Measurements from ENCODE around the gene DHX29.

DHX29 gene

DNA sequence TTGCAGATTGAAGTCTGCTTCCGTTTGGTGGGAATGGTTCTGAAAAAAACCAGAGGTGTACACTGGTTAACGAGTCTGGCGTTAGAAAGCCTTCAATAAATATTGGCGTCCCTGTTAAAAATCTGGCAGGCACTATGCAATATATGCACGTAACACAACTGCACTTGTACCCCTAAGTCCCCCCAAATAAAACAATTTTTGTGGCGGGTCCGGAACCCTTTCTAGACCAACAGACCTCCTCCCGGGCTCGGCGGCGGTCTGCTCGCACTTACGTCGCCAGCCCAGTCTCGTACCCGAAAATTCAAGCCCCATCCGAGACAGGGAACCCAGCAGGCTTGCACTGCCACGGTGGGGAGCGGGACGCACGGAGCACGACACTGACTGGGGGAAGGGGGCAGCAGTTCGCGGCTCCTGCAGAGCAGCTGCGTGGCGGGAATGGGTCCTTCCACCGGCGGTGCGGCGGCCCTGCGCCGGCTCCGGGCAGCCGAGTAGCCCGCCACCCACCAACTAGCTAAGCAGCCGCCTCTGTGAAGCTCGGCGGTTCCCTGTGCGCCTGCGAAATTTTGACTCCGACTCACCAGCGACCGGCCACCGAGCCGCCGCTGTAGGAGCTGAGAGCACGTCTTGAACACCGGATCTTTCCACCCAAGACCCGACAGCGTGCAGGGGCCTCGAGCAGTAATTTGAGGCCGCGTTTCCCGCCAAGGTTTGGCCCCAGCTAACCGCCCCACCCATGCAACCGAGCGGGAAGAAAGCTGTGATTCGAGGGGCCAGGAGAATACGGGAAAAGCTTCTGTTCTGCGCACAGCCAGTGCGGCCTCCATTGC, 84.3 kb downstream of the DHX29 start:
- H3K9me3 ChIP-seq (ENCODE audit: control insufficient read depth, low read length): no peaks in the 10 kb centered on the region
- H3K27me3 ChIP-seq (ENCODE audit: control insufficient read depth, insufficient read depth, low read length): no peaks in the 10 kb centered on the region
- no peak overlapping the region for H2AFZ ChIP-seq
- no peaks in the 10 kb centered on the region for H3K36me3 ChIP-seq (ENCODE audit: control insufficient read depth, insufficient read depth, low read length)
- peaks cover 14% of the 10 kb centered on the region for H3K4me1 ChIP-seq
- no peak overlapping the region for H3K4me2 ChIP-seq (ENCODE audit: low read length)
- H3K4me3 ChIP-seq (ENCODE audit: low read depth, low read length): no peak overlapping the region
- H3K9ac ChIP-seq: no peak overlapping the region
- TF ChIP-seq, protein P1, sequence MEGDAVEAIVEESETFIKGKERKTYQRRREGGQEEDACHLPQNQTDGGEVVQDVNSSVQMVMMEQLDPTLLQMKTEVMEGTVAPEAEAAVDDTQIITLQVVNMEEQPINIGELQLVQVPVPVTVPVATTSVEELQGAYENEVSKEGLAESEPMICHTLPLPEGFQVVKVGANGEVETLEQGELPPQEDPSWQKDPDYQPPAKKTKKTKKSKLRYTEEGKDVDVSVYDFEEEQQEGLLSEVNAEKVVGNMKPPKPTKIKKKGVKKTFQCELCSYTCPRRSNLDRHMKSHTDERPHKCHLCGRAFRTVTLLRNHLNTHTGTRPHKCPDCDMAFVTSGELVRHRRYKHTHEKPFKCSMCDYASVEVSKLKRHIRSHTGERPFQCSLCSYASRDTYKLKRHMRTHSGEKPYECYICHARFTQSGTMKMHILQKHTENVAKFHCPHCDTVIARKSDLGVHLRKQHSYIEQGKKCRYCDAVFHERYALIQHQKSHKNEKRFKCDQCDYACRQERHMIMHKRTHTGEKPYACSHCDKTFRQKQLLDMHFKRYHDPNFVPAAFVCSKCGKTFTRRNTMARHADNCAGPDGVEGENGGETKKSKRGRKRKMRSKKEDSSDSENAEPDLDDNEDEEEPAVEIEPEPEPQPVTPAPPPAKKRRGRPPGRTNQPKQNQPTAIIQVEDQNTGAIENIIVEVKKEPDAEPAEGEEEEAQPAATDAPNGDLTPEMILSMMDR (IDR thresholded peaks at IDR 0.05): no peak
- no peaks in the 10 kb centered on the region for H3K79me2 ChIP-seq
- no peak overlapping the region for H3K27ac ChIP-seq

- H3K79me2 ChIP-seq: no peaks in the 10 kb centered on the region
- H3K4me3 ChIP-seq (ENCODE audit: low read depth, low read length): no peak overlapping the region
- H3K36me3 ChIP-seq (ENCODE audit: control insufficient read depth, insufficient read depth, low read length): no peaks in the 10 kb centered on the region
- no peak overlapping the region for H2AFZ ChIP-seq
- TF ChIP-seq, protein P1 (IDR thresholded peaks at IDR 0.05): no peak
- no peaks in the 10 kb centered on the region for H3K27me3 ChIP-seq (ENCODE audit: control insufficient read depth, insufficient read depth, low read length)
- no peaks in the 10 kb centered on the region for H3K9me3 ChIP-seq (ENCODE audit: control insufficient read depth, low read length)
- H3K4me1 ChIP-seq: peaks cover 17% of the 10 kb centered on the region
- no peak overlapping the region for H3K4me2 ChIP-seq (ENCODE audit: low read length)
- H3K9ac ChIP-seq: no peak overlapping the region
- no peak overlapping the region for H3K27ac ChIP-seq
Observed at GRCh38 chr5:55222092-55222984, 85.2 kb downstream of the DHX29 start.

DNA sequence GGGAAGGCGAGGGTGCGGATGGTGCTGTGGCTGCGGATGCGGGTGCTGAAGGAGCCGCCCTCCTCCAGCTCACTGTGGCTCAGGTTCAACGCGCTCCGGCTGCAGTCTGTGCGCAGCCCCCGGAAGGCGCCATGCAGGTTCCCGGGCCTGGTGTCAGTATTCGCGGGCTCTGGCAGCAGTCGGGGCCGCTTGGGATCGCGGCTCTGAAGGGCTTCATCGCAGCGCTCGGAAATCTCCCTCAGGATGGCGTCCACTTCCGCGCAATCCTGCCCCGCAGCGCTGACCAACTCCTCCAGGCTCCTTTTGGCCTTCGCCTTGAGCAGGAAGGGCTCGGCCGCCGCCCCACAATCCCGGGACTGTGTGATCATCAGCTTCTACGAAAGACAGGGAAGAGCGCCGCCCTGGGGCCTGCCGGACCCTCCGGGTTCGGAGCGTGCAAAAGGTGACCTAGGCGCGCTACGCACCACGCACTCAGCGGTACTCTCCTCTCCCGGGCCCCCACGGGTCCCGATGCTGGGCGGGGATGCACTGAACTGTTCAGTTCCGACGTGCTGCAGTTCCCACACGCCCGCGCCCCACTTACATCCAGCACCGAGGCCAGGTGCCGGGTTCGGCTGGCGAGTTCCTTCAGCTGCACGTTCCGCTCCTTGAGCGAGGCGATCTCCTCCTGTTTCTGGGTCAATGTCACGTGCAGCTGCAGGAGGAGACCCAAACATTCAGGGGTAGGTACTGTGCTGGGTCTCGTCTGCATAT, 86.9 kb downstream of the DHX29 start:
- Histone ChIP-seq H3K27ac (peak overlapping the region; percentile 93), H3K4me3 (ENCODE audit: low read depth, low read length) (peak overlapping the region; percentile 60), H3K9ac (peak overlapping the region; percentile 5), H3K79me2 (no peaks in the 10 kb centered on the region), H3K36me3 (ENCODE audit: control insufficient read depth, insufficient read depth, low read length) (no peaks in the 10 kb centered on the region), H2AFZ (peak overlapping the region; percentile 89), H3K27me3 (ENCODE audit: control insufficient read depth, insufficient read depth, low read length) (no peaks in the 10 kb centered on the region), H3K4me2 (ENCODE audit: low read length) (peak overlapping the region; percentile 85), H3K9me3 (ENCODE audit: control insufficient read depth, low read length) (no peaks in the 10 kb centered on the region), H3K4me1 (peaks cover 17% of the 10 kb centered on the region)
- TF ChIP-seq, protein P1 (IDR thresholded peaks at IDR 0.05): peak; percentile 30

GRCh38 chr5:55219770-55220169, 87.7 kb downstream of the DHX29 start:
- Histone ChIP-seq H3K27me3 (ENCODE audit: control insufficient read depth, insufficient read depth, low read length) (no peaks in the 10 kb centered on the region), H3K4me1 (peaks cover 17% of the 10 kb centered on the region), H3K9me3 (ENCODE audit: control insufficient read depth, low read length) (no peaks in the 10 kb centered on the region), H2AFZ (peak overlapping the region; percentile 89), H3K9ac (no peak overlapping the region), H3K4me3 (ENCODE audit: low read depth, low read length) (peak overlapping the region; percentile 60), H3K36me3 (ENCODE audit: control insufficient read depth, insufficient read depth, low read length) (no peaks in the 10 kb centered on the region), H3K4me2 (ENCODE audit: low read length) (peak overlapping the region; percentile 85), H3K27ac (peak overlapping the region; percentile 93), H3K79me2 (no peaks in the 10 kb centered on the region)
- TF ChIP-seq, protein P1 (IDR thresholded peaks at IDR 0.05): no peak

Data from parathyroid adenoma (tissue), 2 donors.